AG20443 (cell line): ENCODE measurements around the gene FNDC11.
"Not testable (repeated sequence)": the region's sequence is repeated elsewhere in the genome, so short reads cannot be mapped to it uniquely, and the experiment has no call there.

Experiments used
- DNase-seq: peaks from one replicate; pipeline ENCODE4 v3.0.0; 2012; ENCODE audit warnings: low spot score, mixed read lengths

FNDC11 gene

GRCh38 chr20:63554361-63555278 is 661 bp downstream of the FNDC11 start:
- no peak for DNase-seq

DNA sequence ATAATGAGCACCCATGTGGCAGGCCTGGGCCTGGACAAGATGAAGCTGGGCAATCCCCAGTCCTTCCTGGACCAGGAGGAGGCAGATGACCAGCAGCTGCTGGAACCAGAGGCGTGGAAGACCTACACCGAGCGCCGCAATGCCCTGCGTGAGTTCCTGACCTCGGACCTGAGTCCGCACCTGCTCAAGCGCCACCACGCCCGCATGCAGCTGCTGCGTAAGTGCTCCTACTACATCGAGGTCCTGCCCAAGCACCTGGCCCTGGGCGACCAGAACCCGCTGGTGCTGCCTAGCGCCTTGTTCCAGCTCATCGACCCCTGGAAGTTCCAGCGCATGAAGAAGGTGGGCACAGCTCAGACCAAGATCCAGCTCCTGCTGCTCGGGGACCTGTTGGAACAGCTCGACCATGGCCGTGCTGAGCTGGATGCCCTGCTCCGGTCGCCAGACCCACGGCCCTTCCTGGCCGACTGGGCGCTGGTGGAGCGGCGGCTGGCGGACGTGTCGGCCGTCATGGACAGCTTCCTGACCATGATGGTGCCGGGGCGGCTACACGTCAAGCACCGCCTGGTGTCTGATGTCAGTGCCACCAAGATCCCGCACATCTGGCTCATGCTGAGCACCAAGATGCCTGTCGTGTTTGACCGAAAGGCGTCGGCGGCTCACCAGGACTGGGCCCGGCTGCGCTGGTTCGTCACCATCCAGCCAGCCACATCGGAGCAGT is 1.9 kb downstream of the FNDC11 start:
- DNase-seq, result no peak

DNA sequence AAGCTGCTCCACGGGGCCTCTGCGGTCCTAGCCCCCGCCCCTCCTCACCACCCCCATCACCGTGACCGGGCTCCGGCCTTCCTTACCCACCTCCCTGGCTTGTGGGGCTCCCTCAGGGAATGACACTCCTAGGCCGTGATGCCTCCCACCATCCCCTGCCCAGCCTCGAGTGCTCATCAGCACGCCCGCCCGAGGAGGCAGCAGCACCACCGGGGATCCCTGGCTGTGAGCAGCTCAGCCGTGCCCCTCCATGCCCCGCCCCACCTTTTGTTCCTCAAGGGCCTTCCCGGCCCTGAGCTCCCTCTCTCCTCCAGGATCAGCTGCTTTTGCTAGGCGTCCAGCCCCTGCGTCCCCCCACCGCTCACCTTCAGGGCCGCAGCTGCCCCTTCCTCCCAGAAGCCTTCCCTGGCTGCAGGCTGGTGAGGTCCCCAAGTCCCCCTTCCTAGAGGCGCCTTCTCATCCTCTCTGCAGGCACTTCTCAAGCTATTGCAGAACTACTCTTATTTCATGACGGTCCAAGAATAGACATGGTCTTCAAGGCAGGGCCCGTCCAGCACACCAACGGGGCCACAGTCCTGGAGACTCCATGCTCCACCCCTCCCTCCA is 3.0 kb downstream of the FNDC11 start:
- no peak for DNase-seq

GRCh38 chr20:63557481-63557891 is 3.5 kb downstream of the FNDC11 start:
- no peak for DNase-seq

- DNase-seq, result no peak
These were observed 5.0 kb downstream of the FNDC11 start for GRCh38 chr20:63558804-63559484.

DNA sequence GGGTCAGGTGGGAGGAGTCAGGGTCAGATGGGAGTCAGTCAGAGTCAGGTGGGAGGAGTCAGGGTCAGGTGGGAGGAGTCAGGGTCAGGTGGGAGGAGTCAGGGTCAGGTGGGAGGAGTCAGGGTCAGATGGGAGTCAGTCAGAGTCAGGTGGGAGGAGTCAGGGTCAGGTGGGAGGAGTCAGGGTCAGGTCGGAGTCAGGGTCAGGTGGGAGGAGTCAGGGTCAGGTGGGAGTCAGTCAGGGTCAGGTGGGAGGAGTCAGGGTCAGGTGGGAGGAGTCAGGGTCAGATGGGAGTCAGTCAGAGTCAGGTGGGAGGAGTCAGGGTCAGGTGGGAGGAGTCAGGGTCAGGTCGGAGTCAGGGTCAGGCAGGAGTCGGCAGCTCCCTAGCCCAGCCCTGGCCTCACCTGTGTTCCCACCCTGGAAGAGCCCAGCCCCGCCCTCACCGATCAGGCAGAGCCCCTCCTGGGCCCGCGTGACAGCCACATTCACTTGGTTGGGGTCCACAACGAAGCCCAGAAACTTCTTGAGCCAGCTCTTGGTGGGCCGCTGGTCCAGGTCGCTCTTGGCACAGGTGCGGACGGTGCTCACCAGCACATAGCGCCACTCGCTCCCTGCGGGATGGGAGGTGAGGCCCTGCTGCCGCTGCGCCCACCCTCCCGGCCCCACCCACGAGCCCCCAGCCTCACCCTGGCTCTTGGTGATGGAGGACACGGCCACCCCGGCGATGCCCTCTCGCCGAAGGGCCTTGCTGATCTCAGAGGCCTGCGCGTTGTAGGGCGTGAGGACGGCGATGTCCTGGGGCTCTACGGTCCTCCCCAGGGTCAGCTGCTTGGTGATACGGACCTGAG is 5.8 kb downstream of the FNDC11 start:
- DNase-seq, result not testable (repeated sequence)

DNA sequence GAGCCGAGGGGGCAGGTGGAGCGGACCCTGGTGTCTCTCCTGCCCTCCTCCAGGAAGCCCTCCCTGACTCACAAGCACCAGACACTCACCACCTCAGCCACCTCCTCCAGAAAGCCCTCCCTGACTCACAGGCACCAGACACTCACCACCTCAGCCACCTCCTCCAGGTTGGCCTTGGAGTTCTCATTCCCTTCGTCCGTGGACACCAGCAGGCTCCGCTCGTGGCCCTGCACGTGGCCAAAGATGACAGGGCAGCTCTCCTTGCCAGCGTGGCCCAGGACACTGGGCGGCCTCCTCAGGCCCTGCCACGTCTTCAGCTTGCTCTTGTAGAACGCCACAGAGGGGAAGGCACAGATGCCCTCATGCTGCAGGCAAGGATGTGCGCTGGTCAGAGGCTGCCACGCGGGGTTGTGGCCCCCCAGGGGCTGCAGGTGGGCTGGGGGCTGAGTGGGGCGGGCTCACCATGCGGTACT is 6.4 kb downstream of the FNDC11 start:
- DNase-seq, result no peak

DNA sequence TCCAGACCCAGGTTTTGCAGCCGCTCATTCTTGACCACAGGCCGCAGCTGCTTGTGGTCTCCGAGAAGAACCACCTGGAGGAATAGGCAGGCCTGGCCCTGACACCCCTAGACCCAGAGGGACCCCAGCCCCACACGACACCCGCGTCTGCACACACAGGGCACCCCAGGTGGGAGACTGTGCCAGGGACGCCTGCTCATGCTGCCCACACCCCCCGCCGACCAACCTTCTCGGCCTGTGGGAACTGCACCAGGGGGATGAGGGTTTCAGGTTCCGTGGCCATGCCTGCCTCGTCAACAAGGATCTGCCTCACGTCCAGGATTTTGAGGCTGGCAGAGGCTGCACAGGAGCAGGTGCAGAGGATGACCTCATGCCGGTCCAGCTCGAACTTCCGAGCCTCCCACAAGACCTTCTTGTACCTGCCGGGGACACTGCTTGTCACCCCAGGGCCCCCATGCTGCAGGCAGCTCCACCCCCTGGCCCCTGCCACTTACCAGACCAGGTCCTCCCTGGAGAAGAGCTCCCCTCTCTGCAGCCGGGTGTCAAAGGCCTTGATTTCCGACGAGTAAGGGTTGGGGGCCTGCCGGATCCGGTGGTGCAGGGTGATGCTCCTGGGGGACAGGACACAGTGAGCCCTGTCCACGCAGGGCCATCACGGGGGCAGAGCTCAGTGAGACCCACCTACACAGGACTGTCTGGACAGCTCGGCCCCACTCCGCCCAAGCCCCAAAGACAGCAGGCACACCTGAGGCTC is 7.1 kb downstream of the FNDC11 start:
- no peak for DNase-seq

DNA sequence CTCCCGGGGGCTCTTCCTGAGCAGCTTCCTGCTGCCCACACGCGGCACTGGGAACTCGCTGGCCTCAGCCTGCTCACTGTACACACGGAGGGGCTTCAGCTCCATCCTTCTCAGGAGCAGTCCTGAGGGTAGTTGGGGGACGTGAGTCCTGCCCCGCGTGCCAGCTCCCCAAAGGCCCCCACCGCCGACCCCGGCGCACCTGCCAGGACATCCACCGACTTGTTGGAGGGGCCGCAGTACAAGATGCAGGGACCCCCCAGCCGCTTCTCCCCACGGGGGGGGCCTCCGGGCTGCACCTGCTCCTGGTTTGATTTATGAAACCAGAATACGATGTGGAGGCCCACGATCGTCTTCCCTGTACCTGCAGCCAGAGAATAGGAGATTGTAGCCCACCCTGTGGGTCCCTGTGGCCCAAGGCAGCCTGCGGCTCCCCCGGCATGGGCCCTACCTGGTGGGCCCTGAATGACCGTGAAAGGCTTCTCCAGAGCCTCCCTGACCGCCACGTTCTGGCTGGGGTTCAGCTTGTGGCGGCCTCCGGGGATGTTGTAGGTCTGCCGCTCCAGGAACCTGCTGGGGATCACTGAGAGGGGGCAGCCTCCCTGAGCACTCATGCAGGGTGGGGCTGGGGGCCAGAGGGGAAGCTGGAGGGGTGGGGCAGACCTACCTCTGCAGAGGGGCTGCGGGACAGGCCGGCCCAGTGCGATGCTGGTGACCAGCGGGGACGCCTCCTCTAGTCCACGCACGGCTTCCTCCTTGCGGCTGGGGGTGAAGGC is 7.9 kb downstream of the FNDC11 start:
- no peak for DNase-seq

- DNase-seq, result no peak
These were observed 8.7 kb downstream of the FNDC11 start for GRCh38 chr20:63562461-63563224.

GRCh38 chr20:63563225-63563935 is 9.4 kb downstream of the FNDC11 start:
- DNase-seq, result no peak

DNA sequence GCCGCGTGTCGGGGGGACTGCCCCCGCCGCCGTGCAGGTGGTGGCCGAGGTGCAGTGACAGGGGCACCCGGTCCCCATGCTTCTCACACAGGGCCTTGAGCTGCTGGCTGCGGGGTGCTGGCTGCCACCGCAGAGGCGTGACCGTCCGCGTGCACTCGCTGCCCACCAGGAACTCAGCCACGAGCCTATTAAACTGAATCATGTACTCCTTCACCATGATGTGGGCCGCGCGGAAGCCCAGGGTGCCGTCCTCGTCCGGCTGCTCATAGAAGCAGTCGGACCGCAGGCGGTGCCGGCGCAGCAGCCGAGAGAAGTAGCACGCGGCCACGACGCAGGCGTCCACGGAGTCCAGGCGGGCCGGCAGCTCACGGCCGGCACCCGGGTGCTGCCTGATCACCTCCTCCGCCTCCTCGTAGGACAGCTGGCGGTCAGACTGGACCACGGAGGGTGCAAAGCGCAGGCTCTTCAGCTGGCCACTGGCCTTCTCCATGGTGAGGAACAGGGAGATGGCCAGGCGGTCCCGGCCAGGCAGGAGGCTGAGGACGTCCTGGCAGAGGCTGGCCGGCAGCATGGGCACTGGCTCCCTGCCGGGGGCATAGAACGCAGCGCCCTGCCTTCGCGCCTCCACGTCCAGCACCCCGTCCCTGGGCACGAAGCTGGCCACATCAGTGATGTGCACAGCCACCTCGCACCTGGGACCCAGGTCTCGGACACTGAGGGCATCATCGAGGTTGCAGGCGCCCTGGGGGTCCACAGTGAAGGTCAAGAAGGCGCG is 10.3 kb downstream of the FNDC11 start:
- no peak for DNase-seq

- no peak for DNase-seq
These were observed 11.2 kb downstream of the FNDC11 start for GRCh38 chr20:63565021-63565698.

GRCh38 chr20:63565699-63566335 is 11.9 kb downstream of the FNDC11 start:
- no peak for DNase-seq

- DNase-seq, result no peak
These were observed 12.6 kb downstream of the FNDC11 start for GRCh38 chr20:63566395-63567135.

DNA sequence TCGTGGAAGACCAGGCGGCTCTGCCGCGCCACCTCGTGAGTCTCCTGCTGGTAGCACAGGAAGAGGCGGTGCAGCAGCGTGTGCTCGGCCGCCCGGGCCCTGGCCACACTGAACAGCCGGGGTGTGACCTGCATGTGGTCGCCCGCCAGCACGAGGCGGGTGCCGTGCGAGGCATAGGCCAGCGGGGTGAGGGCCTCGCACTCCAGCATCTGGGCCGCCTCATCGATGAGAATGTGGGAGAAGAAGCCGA is 13.1 kb downstream of the FNDC11 start:
- DNase-seq, result no peak
